ENCODE results near the gene TRIO. TPM values are rescaled to one million over a fixed set of nuclear protein-coding genes. Genes with fewer than 3 reads are reported as not detected.
A peak's percentile ranks its signal among the peaks of the same experiment; 100 is the strongest.

TRIO gene
- total and polyA plus RNA-seq, 11 donors, result 35.2 to 99.1 (median 58.4) TPM

- intact Hi-C loops (cut with DNase I), result no loop called here
Measured at GRCh38 chr5:14138608-14139540, 4.3 kb upstream of the TRIO start.

DNA sequence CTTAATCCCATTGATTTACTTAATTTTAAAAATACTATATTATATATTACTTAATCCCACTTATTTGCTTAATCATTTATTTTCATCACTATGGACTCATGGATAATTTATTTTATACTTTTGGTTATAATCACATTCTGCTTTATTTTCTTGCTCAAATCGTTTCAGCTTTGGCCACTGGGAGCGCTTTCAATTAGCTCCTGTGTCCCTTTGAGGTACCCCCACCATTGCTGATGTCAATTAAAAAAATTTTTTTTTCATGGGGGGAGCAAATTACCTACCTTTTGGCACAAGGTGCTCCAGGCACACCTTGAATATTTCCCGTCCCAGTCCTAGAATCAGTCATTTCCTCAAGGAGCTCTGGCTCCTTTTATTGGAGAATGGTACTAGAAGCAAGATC lies 1.4 kb upstream of the TRIO start:
- 90 to 92% (median 90%) methylated on average over 3 of the region's 3 CpGs for WGBS, 4 donors
- no peak for ATAC-seq

More at GRCh38 chr5:14138608-14139540, 4.3 kb upstream of the TRIO start:
- TF ChIP-seq POLR2A (IDR thresholded peaks at IDR 0.05), result no peak
- TF ChIP-seq, protein P1, sequence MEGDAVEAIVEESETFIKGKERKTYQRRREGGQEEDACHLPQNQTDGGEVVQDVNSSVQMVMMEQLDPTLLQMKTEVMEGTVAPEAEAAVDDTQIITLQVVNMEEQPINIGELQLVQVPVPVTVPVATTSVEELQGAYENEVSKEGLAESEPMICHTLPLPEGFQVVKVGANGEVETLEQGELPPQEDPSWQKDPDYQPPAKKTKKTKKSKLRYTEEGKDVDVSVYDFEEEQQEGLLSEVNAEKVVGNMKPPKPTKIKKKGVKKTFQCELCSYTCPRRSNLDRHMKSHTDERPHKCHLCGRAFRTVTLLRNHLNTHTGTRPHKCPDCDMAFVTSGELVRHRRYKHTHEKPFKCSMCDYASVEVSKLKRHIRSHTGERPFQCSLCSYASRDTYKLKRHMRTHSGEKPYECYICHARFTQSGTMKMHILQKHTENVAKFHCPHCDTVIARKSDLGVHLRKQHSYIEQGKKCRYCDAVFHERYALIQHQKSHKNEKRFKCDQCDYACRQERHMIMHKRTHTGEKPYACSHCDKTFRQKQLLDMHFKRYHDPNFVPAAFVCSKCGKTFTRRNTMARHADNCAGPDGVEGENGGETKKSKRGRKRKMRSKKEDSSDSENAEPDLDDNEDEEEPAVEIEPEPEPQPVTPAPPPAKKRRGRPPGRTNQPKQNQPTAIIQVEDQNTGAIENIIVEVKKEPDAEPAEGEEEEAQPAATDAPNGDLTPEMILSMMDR (IDR thresholded peaks at IDR 0.05), result no peak
- H3K9me3 ChIP-seq, result peaks cover 0 to 6% (median 0%) of the 10 kb centered on the region in 12 donors
- no peaks in the 10 kb centered on the region for H3K27me3 ChIP-seq
- DNase-seq (no peak), ATAC-seq (no peak)
- H3K4me3 ChIP-seq, result no peak overlapping the region
- 87 to 92% (median 89%) methylated on average over 11 of the region's 11 CpGs for WGBS, 4 donors
- H3K4me1 ChIP-seq, result peaks cover 0 to 22% (median 7%) of the 10 kb centered on the region in 12 donors
- no peak overlapping the region for H3K27ac ChIP-seq
- H3K36me3 ChIP-seq, result no peaks in the 10 kb centered on the region

DNA sequence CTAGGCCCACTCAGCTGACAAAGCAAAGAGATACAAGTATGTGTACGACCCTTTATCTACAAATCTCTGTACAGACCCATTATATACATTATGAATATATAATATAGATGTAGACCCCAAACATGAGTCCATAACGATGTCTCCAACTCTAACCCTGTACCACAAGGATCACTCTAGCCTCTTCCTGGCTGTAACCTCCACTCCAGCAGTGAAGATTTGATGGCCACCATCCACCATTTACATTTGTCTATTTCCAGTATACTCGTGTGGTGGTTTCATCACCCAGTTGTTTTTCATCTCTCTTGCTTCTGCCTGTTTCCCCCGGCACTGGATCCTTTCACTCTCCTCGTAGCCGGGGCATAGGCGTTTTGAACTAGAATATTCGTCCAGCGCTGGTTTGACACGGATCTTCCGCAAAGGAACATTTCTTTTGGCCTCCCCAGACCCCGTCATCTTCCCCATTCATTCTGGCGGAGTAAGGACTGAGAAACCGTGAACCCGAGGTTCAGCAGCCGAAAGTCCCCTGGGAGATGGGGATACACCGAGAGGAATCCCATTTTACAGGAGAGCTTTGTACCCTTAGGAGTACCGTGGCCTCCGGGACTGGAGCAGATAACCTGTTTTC lies 828 bp upstream of the TRIO start:
- no peaks in the 10 kb centered on the region for H3K36me3 ChIP-seq
- peak overlapping the region; percentile 42 to 97 (median 76) for H3K4me3 ChIP-seq
- H3K4me1 ChIP-seq, result peaks cover 4 to 37% (median 25%) of the 10 kb centered on the region in 12 donors
- intact Hi-C loops (cut with DNase I), result loop anchor here in 7 of 10 donors (1.0 to 10.0 kb wide), 7 partner anchors 34 to 128 kb away; no protein-coding TSS in a partner anchor
- H3K9me3 ChIP-seq, result no peaks in the 10 kb centered on the region
- no peak for ATAC-seq
- DNase-seq, result no peak
- H3K27me3 ChIP-seq, result no peaks in the 10 kb centered on the region
- 12 to 17% (median 16%) methylated on average over 17 to 19 of the region's 19 CpGs for WGBS, 4 donors
- H3K27ac ChIP-seq, result peak overlapping the region; percentile 79 to 97 (median 93)
- TF ChIP-seq, protein P1 (IDR thresholded peaks at IDR 0.05), result no peak
- TF ChIP-seq POLR2A (IDR thresholded peaks at IDR 0.05), result no peak

More for the DNA sequence above, 1.4 kb upstream of the TRIO start:
- H3K9me3 ChIP-seq, result no peaks in the 10 kb centered on the region
- intact Hi-C loops (cut with DNase I), result loop anchor here in 7 of 10 donors (1.0 to 10.0 kb wide), 7 partner anchors 33 to 129 kb away; no protein-coding TSS in a partner anchor
- H3K27me3 ChIP-seq, result no peaks in the 10 kb centered on the region
- TF ChIP-seq, protein P1 (IDR thresholded peaks at IDR 0.05), result no peak
- TF ChIP-seq POLR2A (IDR thresholded peaks at IDR 0.05), result no peak
- no peaks in the 10 kb centered on the region for H3K36me3 ChIP-seq
- no peak for DNase-seq
- peak overlapping the region in 3 of 12 donors; percentile 71 to 87 (median 81) for H3K4me3 ChIP-seq
- H3K27ac ChIP-seq, result peak overlapping the region in 2 of 12 donors; percentile 87 to 95
- H3K4me1 ChIP-seq, result peaks cover 4 to 32% (median 20%) of the 10 kb centered on the region in 12 donors

DNA sequence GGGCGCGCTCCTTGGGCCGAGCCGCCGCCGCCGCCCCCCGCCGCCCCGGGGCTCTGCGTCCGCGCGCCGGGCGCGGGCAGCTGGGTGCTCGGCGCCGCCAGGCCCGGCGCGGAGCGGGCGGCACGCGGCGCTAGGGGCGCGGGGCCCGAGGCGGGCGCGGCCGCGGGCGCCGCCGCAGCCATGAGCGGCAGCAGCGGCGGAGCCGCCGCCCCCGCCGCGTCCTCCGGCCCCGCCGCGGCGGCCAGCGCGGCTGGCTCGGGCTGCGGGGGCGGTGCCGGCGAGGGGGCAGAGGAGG lies 351 bp downstream of the TRIO start:
- TF ChIP-seq, protein P1 (IDR thresholded peaks at IDR 0.05), result no peak
- TF ChIP-seq POLR2A (IDR thresholded peaks at IDR 0.05), result no peak
- no peaks in the 10 kb centered on the region for H3K9me3 ChIP-seq
- peak overlapping the region; percentile 82 to 97 (median 95) for H3K27ac ChIP-seq
- no peaks in the 10 kb centered on the region for H3K36me3 ChIP-seq
- H3K4me1 ChIP-seq, result peaks cover 11 to 49% (median 37%) of the 10 kb centered on the region in 12 donors
- 0% methylated on average over 3 to 59 of the region's 59 CpGs; no CpG with 5 or more reads in 1 of the 4 donors for WGBS, 4 donors
- no peak for DNase-seq
- no peaks in the 10 kb centered on the region for H3K27me3 ChIP-seq
- H3K4me3 ChIP-seq, result peak overlapping the region; percentile 82 to 97 (median 90)
- no peak for ATAC-seq
- intact Hi-C loops (cut with DNase I), result loop anchor here in 7 of 10 donors (2.0 to 10.0 kb wide), 6 partner anchors 35 to 124 kb away; no protein-coding TSS in a partner anchor
